ENCODE results near the gene WDR90.
A peak's percentile ranks its signal among the peaks of the same experiment; 100 is the strongest.

The WDR90 gene

DNA sequence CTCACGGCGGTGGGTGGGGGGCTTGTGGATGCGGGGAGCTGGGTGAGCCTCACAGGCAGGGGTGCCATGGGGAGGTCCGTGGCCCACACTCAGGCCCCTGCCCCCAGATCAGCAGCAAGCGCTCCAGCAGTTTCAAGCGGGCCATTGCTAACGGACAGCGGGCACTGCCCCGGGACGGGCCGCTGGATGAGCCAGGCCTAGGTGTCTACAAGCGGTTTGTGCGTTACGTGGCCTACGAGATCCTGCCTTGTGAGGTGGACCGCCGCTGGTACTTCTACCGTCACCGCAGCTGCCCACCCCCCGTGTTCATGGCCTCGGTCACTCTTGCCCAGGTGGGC, 27.4 kb downstream of the WDR90 start:
- DNase-seq (ENCODE audit: low read depth in 2 of 2), result no peak

DNA sequence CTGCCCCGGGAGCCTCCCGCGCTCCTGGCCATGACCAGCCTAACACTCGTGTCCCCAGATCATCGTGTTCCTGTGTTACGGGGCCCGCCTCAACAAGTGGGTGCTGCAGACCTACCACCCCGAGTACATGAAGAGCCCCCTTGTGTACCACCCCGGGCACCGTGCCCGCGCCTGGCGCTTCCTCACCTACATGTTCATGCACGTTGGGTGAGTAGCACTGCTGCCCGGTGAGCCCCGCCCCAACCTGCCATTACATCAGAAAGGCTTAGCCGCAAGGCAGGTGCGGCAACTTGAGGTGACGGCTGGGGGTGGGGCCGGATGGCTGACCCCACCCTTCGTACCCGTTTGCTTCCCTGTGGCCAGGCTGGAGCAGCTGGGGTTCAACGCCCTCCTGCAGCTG, 27.7 kb downstream of the WDR90 start:
- no peak for DNase-seq (ENCODE audit: low read depth in 2 of 2)

DNA sequence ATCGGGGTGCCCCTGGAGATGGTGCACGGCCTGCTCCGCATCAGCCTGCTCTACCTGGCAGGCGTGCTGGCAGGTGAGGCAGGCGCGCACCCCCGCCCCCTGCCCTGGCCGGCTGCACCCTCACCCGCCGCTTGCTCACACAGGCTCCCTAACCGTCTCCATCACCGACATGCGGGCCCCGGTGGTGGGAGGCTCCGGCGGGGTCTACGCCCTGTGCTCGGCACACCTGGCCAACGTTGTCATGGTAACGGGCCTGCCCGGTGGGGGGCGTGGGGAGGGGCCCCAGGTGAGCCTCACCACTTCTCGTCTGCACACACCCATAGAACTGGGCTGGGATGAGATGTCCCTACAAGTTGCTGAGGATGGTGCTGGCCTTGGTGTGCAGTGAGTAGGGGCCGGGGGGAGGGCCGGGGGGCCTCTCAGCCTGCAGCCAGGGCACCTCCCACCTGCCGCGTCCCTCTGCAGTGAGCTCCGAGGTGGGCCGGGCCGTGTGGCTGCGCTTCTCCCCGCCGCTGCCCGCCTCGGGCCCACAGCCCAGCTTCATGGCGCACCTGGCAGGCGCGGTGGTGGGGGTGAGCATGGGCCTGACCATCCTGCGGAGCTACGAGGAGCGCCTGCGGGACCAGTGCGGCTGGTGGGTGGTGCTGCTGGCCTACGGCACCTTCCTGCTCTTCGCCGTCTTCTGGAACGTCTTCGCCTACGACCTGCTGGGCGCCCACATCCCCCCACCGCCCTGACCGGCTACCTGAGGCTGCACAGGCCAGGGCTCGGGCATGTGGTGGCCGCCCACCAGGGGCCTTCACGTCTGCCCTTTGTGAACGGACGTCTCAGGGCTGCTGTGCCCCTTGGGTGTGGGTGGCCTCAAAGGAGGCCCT, 28.4 kb downstream of the WDR90 start:
- no peak for DNase-seq (ENCODE audit: low read depth in 2 of 2)

DNA sequence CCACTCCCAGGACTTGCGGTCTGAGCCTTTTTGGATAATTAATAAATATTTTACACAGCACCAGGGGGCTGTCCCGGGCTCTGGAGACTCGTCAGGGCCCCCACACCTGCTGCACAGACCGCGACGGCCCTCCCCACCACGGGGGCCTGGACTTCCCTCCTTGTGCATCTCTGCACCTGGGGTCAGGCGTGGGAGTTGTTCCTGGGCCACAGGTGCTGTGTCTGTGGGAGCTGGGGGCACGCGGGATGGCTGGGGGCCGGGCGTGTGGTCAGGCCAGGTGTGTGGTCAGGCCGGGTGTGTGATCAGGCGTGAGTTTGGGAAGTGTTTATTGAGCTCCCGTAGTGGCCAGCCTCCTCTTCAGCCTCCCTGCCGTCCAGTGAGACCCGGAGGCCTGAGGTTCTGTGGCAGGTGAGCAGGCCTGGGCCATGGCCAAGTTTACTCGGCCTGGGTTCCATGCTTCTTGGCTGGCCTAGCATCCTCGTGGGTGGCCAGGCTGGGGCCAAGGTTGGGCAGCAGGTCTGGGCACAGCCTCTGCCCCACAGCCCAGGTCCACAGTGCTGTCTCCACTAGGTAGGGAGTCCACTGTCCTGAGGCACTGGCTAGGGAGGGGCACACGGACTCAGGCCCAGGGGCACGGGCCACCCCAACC, 29.2 kb downstream of the WDR90 start:
- DNase-seq (ENCODE audit: low read depth in 2 of 2), result no peak

DNA sequence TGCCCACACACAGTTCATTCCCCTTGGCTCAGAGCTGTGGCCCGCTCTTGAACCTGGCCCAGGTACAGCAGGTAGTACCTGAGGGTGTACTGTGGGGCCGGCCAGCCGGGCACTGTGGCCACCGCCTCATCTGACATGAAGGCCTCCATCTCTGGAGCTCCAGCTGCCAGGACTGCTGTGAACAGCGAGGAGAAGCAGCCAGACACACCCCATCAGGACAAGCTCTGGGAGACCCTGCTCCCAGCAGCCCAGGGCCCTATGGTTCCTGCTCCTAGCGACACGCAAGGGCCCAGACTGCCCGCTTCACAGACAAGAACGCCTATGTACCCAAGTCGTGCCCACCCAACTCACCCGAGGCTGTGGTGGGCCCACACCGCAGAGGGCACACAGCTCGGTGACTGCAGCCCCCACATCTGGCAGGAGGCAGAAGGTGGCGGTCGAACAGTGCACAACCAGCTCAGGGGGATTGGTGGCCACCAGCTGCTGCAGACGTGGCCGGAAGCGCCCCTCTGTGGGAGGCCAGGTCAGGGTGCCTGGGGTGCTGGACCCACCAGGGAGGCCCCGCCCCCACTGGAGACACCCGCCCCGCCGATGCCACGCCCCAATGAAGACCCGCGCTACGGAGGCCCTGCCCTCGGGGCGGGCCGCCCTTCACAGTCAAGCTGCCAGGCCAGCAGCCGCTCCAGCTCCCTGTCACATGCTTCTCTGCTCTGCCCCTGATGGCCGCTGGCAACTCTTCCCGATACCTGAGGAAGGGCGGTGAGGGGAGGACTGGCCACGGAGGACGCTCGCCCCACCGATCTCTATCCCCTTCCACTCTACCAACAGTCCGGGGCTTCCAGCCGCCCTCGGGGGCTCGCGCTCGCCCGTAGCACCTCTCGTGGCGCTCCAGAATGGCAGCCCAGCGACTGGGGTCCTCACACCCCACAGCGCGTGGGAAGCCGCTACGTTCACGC, 30.0 kb downstream of the WDR90 start:
- DNase-seq (ENCODE audit: low read depth in 2 of 2), result peak in 1 of 2 donors; percentile 49

DNA sequence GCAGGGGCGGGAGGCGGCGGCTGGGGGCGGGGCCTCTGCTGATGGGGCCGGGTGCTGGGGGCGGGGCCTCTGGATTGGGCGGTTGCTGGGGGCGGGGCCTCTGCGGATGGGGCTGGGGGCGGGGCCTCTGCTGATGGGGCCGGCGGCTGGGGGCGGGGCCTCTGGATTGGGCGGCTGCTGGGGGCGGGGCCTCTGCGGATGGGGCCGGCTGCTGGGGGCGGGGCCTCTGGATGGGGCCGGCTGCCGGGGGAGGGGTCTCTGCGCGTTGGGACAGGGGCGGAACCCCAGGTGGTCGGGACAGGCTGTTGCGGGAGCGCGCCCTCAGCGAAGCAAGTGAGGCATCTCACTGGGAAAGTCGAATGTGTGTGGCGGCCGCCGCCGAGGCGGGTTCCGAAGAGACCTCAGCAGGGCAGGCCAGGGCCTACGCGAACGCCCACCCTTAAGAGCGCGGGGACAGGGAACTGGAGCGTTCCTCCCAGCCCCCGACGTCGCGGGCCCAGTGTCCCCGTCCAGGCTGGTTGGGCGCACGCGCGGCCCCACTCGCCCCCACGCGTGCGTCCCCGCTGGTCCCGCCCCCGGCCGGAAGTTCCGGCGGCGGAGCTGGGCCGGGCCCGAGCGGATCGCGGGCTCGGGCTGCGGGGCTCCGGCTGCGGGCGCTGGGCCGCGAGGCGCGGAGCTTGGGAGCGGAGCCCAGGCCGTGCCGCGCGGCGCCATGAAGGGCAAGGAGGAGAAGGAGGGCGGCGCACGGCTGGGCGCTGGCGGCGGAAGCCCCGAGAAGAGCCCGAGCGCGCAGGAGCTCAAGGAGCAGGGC, 30.9 kb downstream of the WDR90 start, which contains the start of gene STUB1:
Gene STUB1, plus strand, starts transcription at position 597 of the 811 bp plus-strand sequence. Its CDS starts 116 bp downstream, at position 713.
- DNase-seq (ENCODE audit: low read depth in 2 of 2), result peak; percentile 89 to 91

DNA sequence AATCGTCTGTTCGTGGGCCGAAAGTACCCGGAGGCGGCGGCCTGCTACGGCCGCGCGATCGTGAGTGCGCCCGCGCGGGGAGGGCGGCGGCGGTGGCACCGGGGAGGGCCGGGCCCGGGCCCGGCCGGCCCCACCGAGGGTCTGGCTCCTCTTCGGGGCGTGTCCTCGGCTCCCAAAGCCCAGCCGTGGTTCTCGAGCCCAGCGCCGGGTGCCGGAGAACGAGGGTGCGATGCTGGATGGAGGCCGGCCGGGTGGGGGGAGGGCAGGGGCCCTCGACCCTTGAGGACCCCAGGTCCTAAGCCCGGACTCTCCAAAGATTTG, 31.4 kb downstream of the WDR90 start:
- no peak for DNase-seq (ENCODE audit: low read depth in 2 of 2)

DNA sequence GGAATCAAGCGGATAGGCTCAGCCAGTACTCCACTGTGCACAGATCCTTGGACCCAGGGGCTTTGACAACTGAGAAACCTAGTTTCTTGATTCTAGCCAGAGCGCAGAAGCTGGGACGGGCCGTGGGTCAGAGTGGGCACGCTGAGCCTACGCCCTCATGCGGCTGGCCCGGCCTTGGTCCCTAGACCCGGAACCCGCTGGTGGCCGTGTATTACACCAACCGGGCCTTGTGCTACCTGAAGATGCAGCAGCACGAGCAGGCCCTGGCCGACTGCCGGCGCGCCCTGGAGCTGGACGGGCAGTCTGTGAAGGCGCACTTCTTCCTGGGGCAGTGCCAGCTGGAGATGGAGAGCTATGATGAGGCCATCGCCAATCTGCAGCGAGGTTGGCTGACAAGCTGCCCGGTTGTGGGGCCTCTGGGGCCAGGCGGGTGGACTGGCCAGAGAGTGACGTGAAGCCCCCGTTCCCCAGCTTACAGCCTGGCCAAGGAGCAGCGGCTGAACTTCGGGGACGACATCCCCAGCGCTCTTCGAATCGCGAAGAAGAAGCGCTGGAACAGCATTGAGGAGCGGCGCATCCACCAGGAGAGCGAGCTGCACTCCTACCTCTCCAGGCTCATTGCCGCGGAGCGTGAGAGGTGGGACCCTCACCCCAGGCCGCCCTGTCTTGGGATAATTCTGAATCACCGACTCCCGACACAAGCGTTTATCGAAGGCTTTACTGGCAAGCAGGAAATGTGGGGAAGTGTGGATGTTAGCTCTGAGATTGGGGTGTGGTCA, 32.0 kb downstream of the WDR90 start:
- DNase-seq (ENCODE audit: low read depth in 2 of 2), result no peak

DNA sequence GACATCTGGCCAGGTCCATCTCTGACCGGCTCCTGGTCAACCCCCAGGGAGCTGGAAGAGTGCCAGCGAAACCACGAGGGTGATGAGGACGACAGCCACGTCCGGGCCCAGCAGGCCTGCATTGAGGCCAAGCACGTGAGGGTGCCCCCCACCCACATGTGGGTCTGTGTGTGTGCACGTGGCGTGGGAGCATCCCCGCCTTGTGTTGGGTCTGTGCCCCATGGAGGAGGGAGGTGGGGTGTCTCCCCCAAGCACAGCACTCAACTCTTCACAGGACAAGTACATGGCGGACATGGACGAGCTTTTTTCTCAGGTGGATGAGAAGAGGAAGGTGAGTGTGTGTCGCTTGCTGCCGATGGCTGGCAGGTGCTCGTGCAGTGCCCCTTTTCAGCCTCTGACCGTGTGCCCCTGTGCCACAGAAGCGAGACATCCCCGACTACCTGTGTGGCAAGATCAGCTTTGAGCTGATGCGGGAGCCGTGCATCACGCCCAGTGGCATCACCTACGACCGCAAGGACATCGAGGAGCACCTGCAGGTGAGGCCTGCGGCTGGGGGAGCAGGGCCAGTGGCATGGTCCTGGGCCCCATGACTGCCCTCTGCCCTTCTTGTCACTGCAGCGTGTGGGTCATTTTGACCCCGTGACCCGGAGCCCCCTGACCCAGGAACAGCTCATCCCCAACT, 32.7 kb downstream of the WDR90 start:
- no peak for DNase-seq (ENCODE audit: low read depth in 2 of 2)

DNA sequence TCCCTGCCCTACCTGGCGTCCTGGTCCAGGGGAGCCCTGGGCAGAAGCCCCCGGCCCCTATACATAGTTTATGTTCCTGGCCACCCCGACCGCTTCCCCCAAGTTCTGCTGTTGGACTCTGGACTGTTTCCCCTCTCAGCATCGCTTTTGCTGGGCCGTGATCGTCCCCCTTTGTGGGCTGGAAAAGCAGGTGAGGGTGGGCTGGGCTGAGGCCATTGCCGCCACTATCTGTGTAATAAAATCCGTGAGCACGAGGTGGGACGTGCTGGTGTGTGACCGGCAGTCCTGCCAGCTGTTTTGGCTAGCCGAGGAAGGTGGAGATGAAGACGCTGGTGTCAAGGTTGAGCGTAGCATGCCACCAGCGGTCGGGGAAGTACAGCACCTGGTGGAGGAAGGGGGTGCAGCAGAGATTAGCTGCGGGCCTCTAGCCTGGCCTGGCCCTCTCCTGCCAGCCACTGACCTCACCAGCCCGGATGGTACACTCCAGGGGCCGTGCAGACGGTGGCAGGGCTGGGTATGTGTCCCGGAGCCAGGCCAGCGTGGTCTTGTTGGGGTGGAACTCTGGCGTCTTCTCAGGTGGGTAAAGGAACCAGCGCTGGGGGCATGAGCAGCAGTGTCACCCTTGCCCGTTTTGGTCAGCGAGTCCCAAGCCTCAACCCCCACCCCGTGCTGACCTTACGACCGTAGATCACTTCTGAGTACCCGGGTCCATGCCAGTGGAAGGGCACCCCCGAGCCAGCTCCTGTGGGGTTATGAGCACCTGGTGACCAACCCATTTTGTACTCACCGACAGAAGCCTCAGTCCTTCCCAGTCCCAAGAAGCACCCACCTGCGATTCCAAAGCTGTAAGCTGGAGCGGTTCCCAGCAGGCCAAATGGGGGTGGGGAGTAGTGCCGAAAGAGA, 33.6 kb downstream of the WDR90 start:
- DNase-seq (ENCODE audit: low read depth in 2 of 2), result no peak

DNA sequence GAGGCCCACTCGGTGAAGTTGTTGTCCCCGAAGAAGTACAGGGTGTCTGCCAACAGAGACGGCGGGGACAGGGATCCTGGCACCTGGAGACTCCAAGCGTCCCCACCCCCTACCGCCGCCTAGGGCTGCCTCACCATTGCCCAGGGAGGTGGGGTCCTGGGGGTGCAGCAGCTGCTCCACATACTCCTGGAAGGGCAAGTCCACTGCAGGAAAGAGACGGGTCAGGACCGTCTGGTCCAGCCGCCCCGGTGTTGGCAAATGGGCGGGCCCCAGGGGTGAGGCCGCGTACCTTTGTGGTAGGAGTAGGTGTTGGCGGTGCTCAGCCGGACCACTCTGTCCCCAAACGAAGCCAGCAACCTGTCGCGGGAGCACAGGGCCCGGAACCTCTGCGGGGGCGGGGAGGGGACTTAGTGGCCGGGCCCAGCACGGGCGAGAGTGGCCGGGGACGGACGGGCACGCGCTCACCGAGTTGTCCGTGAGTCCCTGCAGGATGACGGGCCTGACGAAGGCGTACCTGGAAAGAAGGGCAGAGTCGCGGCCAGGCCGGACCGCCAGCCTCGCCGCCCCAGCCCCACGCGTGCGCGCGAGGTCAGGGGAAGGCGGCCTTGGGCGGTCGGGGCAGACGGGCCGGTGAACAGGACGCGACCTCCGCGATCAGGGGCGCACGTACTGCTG, 34.4 kb downstream of the WDR90 start:
- DNase-seq (ENCODE audit: low read depth in 2 of 2), result no peak

DNA sequence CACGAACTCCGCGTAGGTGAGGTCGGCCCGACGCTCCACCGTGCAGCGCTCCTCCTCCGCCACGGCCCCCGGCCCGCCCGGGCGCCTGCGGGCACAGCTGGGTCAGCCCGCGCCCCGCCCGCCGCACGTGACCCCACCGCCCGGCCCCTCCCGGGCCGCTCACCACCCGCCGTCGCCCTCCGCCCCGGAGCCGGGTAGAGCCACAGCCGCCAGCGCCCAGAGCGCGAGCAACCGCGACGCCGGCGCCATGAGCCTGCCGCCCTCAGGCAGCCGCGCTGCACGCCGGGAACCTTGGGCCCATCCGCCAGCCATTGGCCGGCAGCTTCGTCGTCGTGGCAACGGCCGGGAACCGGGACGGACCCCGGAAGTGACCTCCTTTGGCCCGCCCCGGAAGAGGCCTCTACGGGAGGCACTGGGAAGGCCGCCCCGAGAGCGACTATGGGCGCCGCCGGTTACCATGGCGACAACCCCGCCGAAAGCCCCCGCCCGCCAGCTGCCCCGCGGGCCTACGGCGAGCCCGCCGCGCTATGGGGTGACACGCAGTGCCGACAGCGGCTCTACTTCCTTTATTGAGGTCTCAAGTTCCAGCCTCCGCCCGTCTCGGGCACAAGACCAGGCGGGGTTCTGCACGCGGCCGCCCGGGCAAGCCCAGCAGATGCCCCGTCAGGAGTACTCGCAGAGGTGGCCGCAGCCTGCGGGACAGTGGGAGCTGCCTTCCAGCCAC, 35.1 kb downstream of the WDR90 start, which contains the start of gene JMJD8:
Gene JMJD8, minus strand, starts transcription at position 264 of the 724 bp plus-strand sequence. Its CDS starts 15 bp downstream, at position 249.
- DNase-seq (ENCODE audit: low read depth in 2 of 2), result peak; percentile 91 to 97

DNA sequence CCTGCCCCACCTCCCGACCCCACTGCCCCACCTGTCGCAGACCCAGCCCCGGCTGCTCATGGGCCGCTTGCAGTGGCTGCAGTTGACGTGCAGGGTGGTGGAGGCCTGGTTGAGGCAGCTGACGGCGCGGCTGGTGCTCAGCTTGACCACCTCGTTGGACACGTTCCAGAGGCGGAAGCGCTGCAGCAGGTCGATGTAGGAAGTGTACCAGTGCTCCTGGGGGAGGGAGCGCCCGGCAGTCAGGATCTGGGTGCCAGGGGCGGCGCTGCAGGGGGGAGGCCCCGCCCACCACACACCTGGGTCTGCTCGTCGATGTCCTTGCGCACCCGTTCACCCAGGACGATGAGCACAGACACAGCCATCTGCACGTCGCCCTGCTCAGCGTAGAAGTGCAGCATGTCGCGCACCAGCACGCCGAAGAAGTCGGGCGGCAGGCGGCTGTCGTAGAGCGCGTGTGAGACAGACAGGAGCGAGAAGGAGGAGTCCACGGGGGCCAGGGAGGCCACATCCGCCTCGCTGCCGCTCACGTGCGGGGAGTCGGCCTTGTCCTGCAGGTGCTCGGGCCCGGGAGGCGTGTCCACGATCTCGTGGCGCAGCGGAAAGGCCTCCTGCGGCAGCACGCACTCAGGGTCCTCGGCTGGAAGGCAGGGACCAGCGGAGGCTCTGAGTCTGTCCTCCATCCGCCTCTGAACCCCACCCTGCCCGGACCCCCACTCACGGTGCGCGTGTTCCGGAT, 36.0 kb downstream of the WDR90 start:
- no peak for DNase-seq (ENCODE audit: low read depth in 2 of 2)

DNA sequence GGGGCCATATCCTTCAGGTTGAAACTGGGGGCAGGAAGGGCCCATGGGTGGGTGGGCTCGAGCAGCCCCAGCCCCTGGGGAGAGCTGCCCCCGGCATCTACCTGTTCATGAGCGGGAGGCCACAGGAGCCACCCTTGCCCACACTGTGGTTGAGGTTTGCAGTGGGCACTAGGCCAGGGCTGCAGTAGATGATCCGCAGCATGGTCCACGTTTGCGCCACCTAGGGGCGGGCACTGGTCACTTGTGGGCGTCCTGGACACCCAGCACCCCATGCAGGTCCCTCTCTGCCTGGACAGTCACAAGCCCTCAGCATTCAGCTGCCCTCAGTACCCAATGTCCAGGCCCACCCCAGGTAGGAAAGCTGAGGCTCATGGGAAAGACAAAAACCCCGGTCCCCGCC, 36.8 kb downstream of the WDR90 start:
- no peak for DNase-seq (ENCODE audit: low read depth in 2 of 2)

DNA sequence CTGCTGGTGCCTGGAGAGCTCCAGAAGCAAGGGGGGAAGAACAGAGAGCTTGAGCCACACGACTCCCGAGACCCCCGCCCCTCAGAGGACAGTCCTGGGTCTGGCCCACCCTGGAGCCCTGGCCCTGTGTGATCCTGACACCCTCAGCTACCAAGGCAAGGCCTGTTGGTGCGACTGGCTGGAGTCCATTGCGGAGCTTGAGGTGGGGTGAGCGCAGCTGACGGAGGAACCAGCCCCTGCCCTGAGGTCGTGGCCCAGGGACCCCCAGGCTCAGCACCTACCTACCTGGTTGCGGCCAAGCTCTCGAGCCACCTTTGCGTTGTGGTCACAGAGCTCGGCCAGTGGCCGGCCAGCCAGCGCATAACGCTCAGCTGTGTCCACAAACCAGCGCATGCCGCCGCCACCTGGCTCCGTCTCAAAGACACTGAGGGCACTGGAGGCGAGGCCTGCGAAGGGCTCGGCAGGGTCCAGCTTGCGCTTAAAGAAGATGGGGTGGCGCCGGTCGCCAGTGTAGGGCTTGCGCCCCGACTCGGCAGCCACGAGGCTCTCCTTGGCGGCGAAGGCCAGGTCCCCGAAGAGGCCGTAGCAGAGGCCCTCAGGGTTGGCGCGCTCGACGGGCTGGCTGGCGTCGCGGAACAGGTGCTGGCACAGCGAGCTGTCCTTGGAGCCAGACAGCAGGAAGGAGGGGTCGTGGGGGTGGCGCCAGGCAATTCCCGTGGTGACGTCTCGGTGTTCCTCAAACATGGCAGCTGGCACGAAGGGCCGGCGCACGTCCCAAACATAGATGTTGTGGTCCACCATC, 37.5 kb downstream of the WDR90 start:
- no peak for DNase-seq (ENCODE audit: low read depth in 2 of 2)

DNA sequence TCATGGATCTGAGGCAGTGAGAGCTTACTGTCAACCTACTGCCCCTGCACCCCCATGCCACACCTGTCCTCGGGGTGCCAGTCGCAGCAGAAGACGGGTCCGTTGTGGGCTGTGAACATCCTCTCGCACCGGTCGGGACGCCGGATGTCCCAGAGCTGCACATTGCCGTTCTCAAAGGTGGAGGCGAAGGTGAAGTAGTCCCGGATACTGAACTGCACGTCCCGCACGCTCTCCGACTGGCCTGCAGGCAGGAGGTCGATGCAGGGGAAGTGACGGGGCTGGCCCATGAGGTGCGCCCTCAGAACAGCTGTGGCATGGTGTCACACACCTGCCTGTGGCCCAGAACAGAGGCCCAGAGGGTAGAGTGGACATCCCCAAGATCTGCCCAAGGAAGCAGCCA, 38.3 kb downstream of the WDR90 start:
- no peak for DNase-seq (ENCODE audit: low read depth in 2 of 2)
